CD1c-positive myeloid dendritic cell (primary cell): Measurements from ENCODE around the gene SSTR1.
A peak's percentile ranks its signal among the peaks of the same experiment; 100 is the strongest.

Experiments
- DNase-seq: peaks from one replicate; pipeline ENCODE4 v3.0.0-alpha.2; 2016; ENCODE audit errors: extremely low spot score

Gene SSTR1

GRCh38 chr14:38238332-38238731 lies 30.6 kb downstream of the SSTR1 start:
- no peak for DNase-seq

DNA sequence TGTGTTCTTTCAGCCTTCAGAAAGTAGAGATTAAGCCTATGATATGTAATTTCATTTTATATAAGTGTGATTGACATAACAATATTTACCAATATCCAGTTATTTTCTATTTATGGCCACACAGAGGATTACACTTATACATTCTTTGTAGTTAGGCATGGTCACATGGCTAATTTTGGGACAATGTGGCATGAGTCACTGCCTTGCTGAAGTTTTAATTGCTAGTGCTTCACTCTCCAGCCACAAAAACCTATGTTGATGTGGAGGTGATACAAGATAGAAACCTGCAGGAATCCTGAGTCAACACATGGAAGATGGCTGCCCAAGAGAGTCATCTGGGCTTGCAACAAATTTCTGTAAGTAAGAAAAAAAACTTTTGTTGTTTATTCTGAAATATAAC lies 31.2 kb downstream of the SSTR1 start:
- no peak for DNase-seq

GRCh38 chr14:38243696-38244240 lies 36.1 kb downstream of the SSTR1 start:
- DNase-seq = no peak

GRCh38 chr14:38248321-38249028 lies 40.8 kb downstream of the SSTR1 start:
- no peak for DNase-seq

DNA sequence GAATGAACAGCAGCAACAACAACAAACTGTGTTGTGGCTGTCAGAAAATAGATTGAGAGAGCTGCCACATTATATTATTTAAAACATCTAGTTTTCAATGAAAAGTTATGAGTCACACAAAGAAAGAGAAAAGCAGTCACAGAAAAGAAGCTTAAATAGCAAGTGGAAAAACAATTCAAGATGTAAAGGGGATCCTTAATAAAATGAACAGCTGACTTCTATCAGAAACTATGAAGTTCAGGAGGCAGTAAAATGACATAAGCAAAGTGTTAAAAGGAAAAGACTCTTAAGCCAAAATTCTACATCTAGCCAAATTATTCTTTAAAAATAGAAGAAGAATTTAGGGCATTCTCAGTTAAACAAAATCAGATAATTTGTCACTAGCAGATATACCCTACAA lies 42.6 kb downstream of the SSTR1 start:
- DNase-seq = no peak

DNA sequence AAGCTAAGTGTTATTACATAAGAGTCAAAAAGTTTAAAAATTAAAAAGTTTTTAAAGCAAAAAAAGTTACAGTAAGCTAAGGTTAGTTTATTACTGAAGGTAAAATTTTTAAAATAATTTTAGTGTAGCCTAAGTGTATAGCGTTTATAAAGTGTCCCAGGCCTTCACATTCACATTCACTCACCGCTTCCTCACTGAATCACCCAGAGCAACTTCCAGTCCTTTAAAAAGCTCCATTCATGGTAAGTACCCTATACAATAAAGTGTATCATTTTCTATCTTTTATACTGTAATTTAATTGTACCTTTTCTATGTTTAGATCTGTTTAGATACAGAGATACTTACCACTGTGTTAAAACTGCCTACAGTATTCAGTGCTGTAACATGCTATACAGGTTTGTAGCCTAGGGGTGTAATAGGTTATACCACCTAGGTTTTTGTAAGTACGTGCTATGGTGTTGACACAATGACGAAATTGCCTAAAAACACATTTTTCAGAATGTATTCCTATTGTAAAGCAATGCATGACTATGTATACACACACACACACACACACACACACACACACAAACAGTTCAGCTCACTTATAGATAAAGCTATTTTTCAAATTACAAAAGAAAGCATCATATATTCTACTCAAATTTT lies 44.5 kb downstream of the SSTR1 start:
- DNase-seq = no peak

DNA sequence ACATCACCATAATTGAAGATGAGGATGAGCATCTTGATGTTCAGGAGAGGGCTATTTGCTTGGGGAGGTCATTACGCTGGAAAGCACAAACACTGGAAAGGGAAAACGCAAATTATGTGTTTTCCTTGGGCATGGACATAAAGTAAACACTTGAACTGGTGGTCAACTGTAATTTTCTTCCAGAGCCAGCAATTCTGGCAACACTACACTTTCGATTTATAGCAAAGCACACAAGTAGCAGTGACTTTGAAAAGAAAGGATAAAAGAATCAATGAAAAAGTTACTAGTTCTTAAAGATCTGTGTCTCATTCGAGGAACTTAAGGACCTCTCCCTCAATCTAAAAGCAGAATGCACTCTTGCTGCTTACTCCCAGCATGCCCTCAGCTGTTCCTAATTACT lies 46.0 kb downstream of the SSTR1 start:
- no peak for DNase-seq

GRCh38 chr14:38254571-38255407 lies 47.1 kb downstream of the SSTR1 start:
- no peak for DNase-seq

- no peak for DNase-seq
Observed at GRCh38 chr14:38255408-38255672, 47.6 kb downstream of the SSTR1 start.

DNA sequence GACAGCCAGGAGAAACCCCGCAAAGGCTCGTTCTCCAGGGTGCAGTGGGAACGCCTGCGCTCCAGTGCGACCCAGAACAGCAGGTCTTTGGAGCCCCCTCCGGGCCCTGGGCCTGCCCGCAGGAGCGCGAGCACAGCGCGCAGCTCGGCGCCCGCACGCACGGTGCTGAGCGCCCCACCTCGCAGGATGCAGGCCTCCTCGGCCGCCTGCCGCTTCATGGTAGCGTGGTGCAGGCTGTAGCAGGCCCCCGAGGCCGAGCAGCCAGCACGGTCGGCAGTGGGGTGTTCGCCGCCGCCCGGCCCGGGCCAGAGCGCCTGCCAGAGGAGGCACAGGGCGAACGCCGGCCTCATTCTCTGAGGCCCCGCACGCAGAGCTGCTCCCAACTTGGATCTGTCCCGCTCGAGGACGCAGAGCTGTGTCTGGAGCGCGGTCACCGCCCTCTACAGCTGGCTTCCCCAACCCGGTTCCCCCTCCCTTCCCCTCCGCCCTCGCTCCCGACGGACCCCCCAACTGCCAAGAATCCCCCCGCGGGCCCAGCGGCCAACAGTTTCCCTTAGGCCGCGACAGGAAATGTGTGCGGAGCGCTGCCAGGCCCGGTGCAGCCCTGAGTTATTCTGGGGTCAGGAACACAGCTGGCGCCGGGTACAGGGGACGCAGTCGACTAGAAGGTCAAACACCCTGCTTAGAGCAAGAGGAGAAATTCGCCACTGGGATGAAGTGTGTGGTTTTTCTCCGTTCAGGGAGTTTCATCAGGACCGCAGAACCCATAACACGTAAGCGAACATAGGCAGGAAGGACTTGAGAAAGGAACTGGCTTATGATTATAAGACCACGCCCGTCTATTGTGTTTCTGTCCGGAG lies 48.2 kb downstream of the SSTR1 start, which contains the start of gene CLEC14A:
Gene CLEC14A (minus strand): TSS at position 421 of the 860 bp plus-strand sequence. CDS start 71 bp downstream, at position 350.
- DNase-seq = peak; percentile 7

DNA sequence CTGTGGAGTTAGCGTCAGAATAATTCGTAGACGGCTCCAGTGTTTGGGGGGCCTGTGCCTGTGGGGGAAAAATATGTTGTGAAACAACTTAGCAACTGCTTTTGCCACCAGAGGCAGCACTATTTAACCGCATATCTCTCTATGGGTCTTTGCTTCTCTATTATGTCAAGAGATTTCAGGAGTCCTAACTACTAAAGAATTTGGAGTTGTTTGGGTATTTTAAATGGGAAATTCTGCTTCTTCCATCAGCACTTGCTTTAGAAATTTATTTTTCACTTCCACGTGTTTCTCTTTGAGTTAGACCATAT lies 48.8 kb downstream of the SSTR1 start:
- DNase-seq = no peak

GRCh38 chr14:38257507-38257906 lies 49.8 kb downstream of the SSTR1 start:
- DNase-seq = no peak

GRCh38 chr14:38261620-38262019 lies 53.9 kb downstream of the SSTR1 start:
- no peak for DNase-seq
